Activated naive CD8-positive, alpha-beta T cell (primary cell): ENCODE measurements around the gene TMEM38B.
"Not testable (repeated sequence)": the region's sequence is repeated elsewhere in the genome, so short reads cannot be mapped to it uniquely, and the experiment has no call there.

Experiments
- H3K27ac Mint-ChIP-seq: one replicate; pipeline ENCODE4 v1.8.0; 2021; ENCODE audit warnings: mixed read lengths
- H3K27me3 Mint-ChIP-seq: one replicate; pipeline ENCODE4 v1.8.0; 2021; ENCODE audit warnings: mixed read lengths
- H3K36me3 Mint-ChIP-seq: one replicate; pipeline ENCODE4 v1.8.0; 2021; ENCODE audit warnings: mixed read lengths
- H3K4me1 Mint-ChIP-seq: one replicate; pipeline ENCODE4 v1.8.0; 2021; ENCODE audit warnings: low read depth, mixed read lengths
- H3K4me3 Mint-ChIP-seq: one replicate; pipeline ENCODE4 v1.8.0; 2021; ENCODE audit warnings: mild to moderate bottlenecking, mixed read lengths
- H3K9me3 Mint-ChIP-seq: one replicate; pipeline ENCODE4 v1.8.0; 2021; ENCODE audit warnings: low read depth, mixed read lengths

Gene TMEM38B

GRCh38 chr9:105698348-105698870 is 4.1 kb downstream of the TMEM38B start:
- Mint-ChIP-seq H3K4me3 (no peak overlapping the region), H3K36me3 (peaks cover 2% of the 10 kb centered on the region), H3K27me3 (peaks cover 4% of the 10 kb centered on the region), H3K27ac (no peak overlapping the region), H3K9me3 (no peaks in the 10 kb centered on the region), H3K4me1 (peaks cover 43% of the 10 kb centered on the region)

GRCh38 chr9:105700668-105701067 is 6.3 kb downstream of the TMEM38B start:
- Mint-ChIP-seq H3K36me3 (peaks cover 2% of the 10 kb centered on the region), H3K27me3 (no peaks in the 10 kb centered on the region), H3K4me3 (no peak overlapping the region), H3K9me3 (no peaks in the 10 kb centered on the region), H3K27ac (no peak overlapping the region), H3K4me1 (peaks cover 31% of the 10 kb centered on the region)

- Mint-ChIP-seq H3K4me3 (no peak overlapping the region), H3K4me1 (peaks cover 27% of the 10 kb centered on the region), H3K27me3 (no peaks in the 10 kb centered on the region), H3K36me3 (peaks cover 3% of the 10 kb centered on the region), H3K27ac (no peak overlapping the region), H3K9me3 (no peaks in the 10 kb centered on the region)
Observed at GRCh38 chr9:105701145-105701544, 6.8 kb downstream of the TMEM38B start.

- H3K4me1 Mint-ChIP-seq, result peaks cover 25% of the 10 kb centered on the region
- H3K9me3 Mint-ChIP-seq, result no peaks in the 10 kb centered on the region
- H3K36me3 Mint-ChIP-seq, result peaks cover 3% of the 10 kb centered on the region
- H3K27me3 Mint-ChIP-seq, result no peaks in the 10 kb centered on the region
- no peak overlapping the region for H3K27ac Mint-ChIP-seq
- H3K4me3 Mint-ChIP-seq, result no peak overlapping the region
Observed at GRCh38 chr9:105702207-105702606, 7.9 kb downstream of the TMEM38B start.

GRCh38 chr9:105703638-105704037 is 9.3 kb downstream of the TMEM38B start:
- not testable (repeated sequence) for H3K27me3 Mint-ChIP-seq, H3K4me3 Mint-ChIP-seq, H3K36me3 Mint-ChIP-seq, H3K9me3 Mint-ChIP-seq, H3K27ac Mint-ChIP-seq
- H3K4me1 Mint-ChIP-seq, result peaks cover 28% of the 10 kb centered on the region

GRCh38 chr9:105706156-105706555 is 11.8 kb downstream of the TMEM38B start:
- peaks cover 10% of the 10 kb centered on the region for H3K36me3 Mint-ChIP-seq
- no peak overlapping the region for H3K27ac Mint-ChIP-seq
- H3K4me1 Mint-ChIP-seq, result peaks cover 17% of the 10 kb centered on the region
- no peaks in the 10 kb centered on the region for H3K9me3 Mint-ChIP-seq
- H3K27me3 Mint-ChIP-seq, result no peaks in the 10 kb centered on the region
- no peak overlapping the region for H3K4me3 Mint-ChIP-seq

GRCh38 chr9:105708405-105708804 is 14.1 kb downstream of the TMEM38B start:
- no peaks in the 10 kb centered on the region for H3K27me3 Mint-ChIP-seq
- H3K4me3 Mint-ChIP-seq, result no peak overlapping the region
- H3K36me3 Mint-ChIP-seq, result peaks cover 10% of the 10 kb centered on the region
- peaks cover 13% of the 10 kb centered on the region for H3K4me1 Mint-ChIP-seq
- peak overlapping the region; percentile 30 for H3K27ac Mint-ChIP-seq
- no peaks in the 10 kb centered on the region for H3K9me3 Mint-ChIP-seq

GRCh38 chr9:105710638-105711037 is 16.3 kb downstream of the TMEM38B start:
- H3K27ac Mint-ChIP-seq, result no peak overlapping the region
- no peak overlapping the region for H3K4me3 Mint-ChIP-seq
- H3K9me3 Mint-ChIP-seq, result no peaks in the 10 kb centered on the region
- H3K27me3 Mint-ChIP-seq, result no peaks in the 10 kb centered on the region
- H3K36me3 Mint-ChIP-seq, result peaks cover 12% of the 10 kb centered on the region
- H3K4me1 Mint-ChIP-seq, result peaks cover 13% of the 10 kb centered on the region

- Mint-ChIP-seq H3K9me3 (no peaks in the 10 kb centered on the region), H3K4me1 (peaks cover 13% of the 10 kb centered on the region), H3K27me3 (no peaks in the 10 kb centered on the region), H3K4me3 (no peak overlapping the region), H3K27ac (no peak overlapping the region), H3K36me3 (peaks cover 10% of the 10 kb centered on the region)
Observed at GRCh38 chr9:105711867-105712266, 17.5 kb downstream of the TMEM38B start.

GRCh38 chr9:105712297-105712696 is 18.0 kb downstream of the TMEM38B start:
- Mint-ChIP-seq H3K4me3 (no peak overlapping the region), H3K9me3 (no peaks in the 10 kb centered on the region), H3K27ac (no peak overlapping the region), H3K36me3 (peaks cover 10% of the 10 kb centered on the region), H3K27me3 (no peaks in the 10 kb centered on the region), H3K4me1 (peaks cover 13% of the 10 kb centered on the region)

GRCh38 chr9:105712773-105713172 is 18.4 kb downstream of the TMEM38B start:
- Mint-ChIP-seq H3K36me3 (peaks cover 10% of the 10 kb centered on the region), H3K4me1 (peaks cover 10% of the 10 kb centered on the region), H3K27me3 (no peaks in the 10 kb centered on the region), H3K4me3 (no peak overlapping the region), H3K9me3 (no peaks in the 10 kb centered on the region), H3K27ac (no peak overlapping the region)

- Mint-ChIP-seq H3K9me3 (no peaks in the 10 kb centered on the region), H3K27me3 (no peaks in the 10 kb centered on the region), H3K4me3 (no peak overlapping the region), H3K4me1 (peaks cover 4% of the 10 kb centered on the region), H3K27ac (no peak overlapping the region), H3K36me3 (peaks cover 10% of the 10 kb centered on the region)
Observed at GRCh38 chr9:105713260-105714019, 19.1 kb downstream of the TMEM38B start.

- H3K4me3 Mint-ChIP-seq, result no peak overlapping the region
- no peaks in the 10 kb centered on the region for H3K4me1 Mint-ChIP-seq
- H3K27ac Mint-ChIP-seq, result no peak overlapping the region
- H3K36me3 Mint-ChIP-seq, result peaks cover 10% of the 10 kb centered on the region
- H3K27me3 Mint-ChIP-seq, result no peaks in the 10 kb centered on the region
- H3K9me3 Mint-ChIP-seq, result no peaks in the 10 kb centered on the region
Observed at GRCh38 chr9:105714020-105714331, 19.6 kb downstream of the TMEM38B start.

- Mint-ChIP-seq H3K4me3 (no peak overlapping the region), H3K9me3 (no peaks in the 10 kb centered on the region), H3K27me3 (no peaks in the 10 kb centered on the region), H3K27ac (no peak overlapping the region), H3K36me3 (peaks cover 2% of the 10 kb centered on the region), H3K4me1 (no peaks in the 10 kb centered on the region)
Observed at GRCh38 chr9:105716146-105716545, 21.8 kb downstream of the TMEM38B start.

GRCh38 chr9:105722099-105722498 is 27.8 kb downstream of the TMEM38B start:
- no peaks in the 10 kb centered on the region for H3K4me1 Mint-ChIP-seq
- H3K27me3 Mint-ChIP-seq, result no peaks in the 10 kb centered on the region
- peaks cover 3% of the 10 kb centered on the region for H3K36me3 Mint-ChIP-seq
- no peak overlapping the region for H3K4me3 Mint-ChIP-seq
- no peak overlapping the region for H3K27ac Mint-ChIP-seq
- no peaks in the 10 kb centered on the region for H3K9me3 Mint-ChIP-seq

- H3K4me1 Mint-ChIP-seq, result no peaks in the 10 kb centered on the region
- no peaks in the 10 kb centered on the region for H3K27me3 Mint-ChIP-seq
- no peak overlapping the region for H3K4me3 Mint-ChIP-seq
- H3K9me3 Mint-ChIP-seq, result no peaks in the 10 kb centered on the region
- no peak overlapping the region for H3K27ac Mint-ChIP-seq
- H3K36me3 Mint-ChIP-seq, result peaks cover 12% of the 10 kb centered on the region
Observed at GRCh38 chr9:105725370-105725769, 31.0 kb downstream of the TMEM38B start.
